Muscle layer of duodenum (tissue), 2 donors: ENCODE data around the gene EMC9.

Source experiments
- H3K27ac ChIP-seq: one replicate; pipeline ENCODE4 v1.7.0; 2013; ENCODE audit warnings: mild to moderate bottlenecking, low read length
- H3K27me3 ChIP-seq: one replicate; pipeline ENCODE4 v1.7.0; 2013; ENCODE audit warnings: low read depth, mild to moderate bottlenecking, control low read depth, low read length
- H3K36me3 ChIP-seq, 2 donors: one replicate each; pipeline ENCODE4 v1.7.0; 2013; ENCODE audit warnings: low read length in 2 of 2, control low read depth in 1 of 2, mild to moderate bottlenecking in 1 of 2; ENCODE audit not compliant: insufficient read depth in 2 of 2, control insufficient read depth in 1 of 2
- H3K4me1 ChIP-seq, 2 donors: one replicate each; pipeline ENCODE4 v1.7.0; 2013; ENCODE audit warnings: low read length in 2 of 2, mild to moderate bottlenecking in 2 of 2, control low read depth in 1 of 2, moderate library complexity in 1 of 2; ENCODE audit not compliant: insufficient read depth in 2 of 2, control insufficient read depth in 1 of 2
- H3K4me3 ChIP-seq, 2 donors: one replicate each; pipeline ENCODE4 v1.7.0; 2013; ENCODE audit warnings: low read length in 2 of 2, low read depth in 1 of 2, mild to moderate bottlenecking in 1 of 2
- H3K9me3 ChIP-seq, 2 donors: one replicate each; pipeline ENCODE4 v1.7.0; 2013; ENCODE audit warnings: low read length in 2 of 2, control low read depth in 1 of 2, mild to moderate bottlenecking in 1 of 2; ENCODE audit not compliant: control insufficient read depth in 1 of 2
- donor health status: healthy.

Gene EMC9

DNA sequence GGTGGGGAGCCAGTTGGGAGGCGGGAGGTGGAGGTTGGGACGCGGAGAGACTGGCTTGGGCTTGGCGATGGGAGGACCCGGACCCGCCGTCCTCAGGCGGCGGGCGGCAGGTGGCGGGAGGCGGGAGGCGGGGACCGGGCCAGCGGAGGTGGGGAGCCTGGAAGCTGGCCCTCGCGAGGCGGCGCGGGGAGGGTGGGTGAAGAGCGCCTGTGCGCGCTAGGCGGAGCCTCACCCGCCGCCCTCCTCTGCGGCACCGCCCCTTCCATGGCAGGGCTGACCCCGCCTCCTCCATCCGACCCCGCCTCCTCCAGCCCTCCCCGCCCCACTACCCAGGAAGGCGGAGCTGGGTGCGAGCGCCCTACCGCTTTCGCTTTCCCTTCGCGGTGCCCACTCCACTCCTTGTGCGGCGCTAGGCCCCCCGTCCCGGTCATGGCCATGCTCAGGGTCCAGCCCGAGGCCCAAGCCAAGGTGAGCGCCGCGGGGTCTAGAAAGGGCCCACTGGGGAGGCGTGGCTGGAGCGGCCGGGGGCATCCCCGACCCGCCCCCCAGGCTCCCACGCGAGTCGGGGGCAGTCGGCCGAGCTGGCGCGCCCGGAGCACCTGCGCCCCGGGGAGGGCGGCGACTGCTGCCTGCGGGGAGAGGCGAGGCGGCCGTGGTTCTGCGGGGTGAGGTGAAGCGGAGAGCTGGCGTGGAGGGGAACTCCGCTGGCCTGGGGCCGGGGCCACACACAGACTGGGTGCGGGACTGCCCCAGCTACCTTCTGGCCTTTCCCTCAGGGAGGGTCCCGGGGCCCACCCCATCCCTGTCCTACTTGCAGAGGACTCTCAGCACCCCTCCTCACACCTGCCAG, 5.3 kb downstream of the EMC9 start, which contains the start of gene PSME1:
Gene PSME1 (plus strand): TSS at position 361 of the 850 bp plus-strand sequence. CDS start 69 bp downstream, at position 430.
- Histone ChIP-seq H3K27me3 (no peaks in the 10 kb centered on the region), H3K4me3 (peak within 1 kb of the TSS; percentile 71 to 96), H3K27ac (peak within 1 kb of the TSS; percentile 81), H3K9me3 (no peaks in the 10 kb centered on the region), H3K36me3 (peaks cover 20 to 22% of the 10 kb centered on the region in 2 donors), H3K4me1 (peaks cover 14 to 45% of the 10 kb centered on the region in 2 donors)

GRCh38 chr14:24135584-24135833, 5.9 kb downstream of the EMC9 start:
- Histone ChIP-seq H3K9me3 (no peaks in the 10 kb centered on the region), H3K4me1 (peaks cover 14 to 41% of the 10 kb centered on the region in 2 donors), H3K27me3 (no peaks in the 10 kb centered on the region), H3K27ac (peak overlapping the region; percentile 72), H3K4me3 (peak overlapping the region; percentile 71 to 96), H3K36me3 (peaks cover 20 to 22% of the 10 kb centered on the region in 2 donors)

- Histone ChIP-seq H3K36me3 (peaks cover 12 to 13% of the 10 kb centered on the region in 2 donors), H3K4me1 (peaks cover 14 to 27% of the 10 kb centered on the region in 2 donors), H3K27ac (no peak overlapping the region), H3K9me3 (no peaks in the 10 kb centered on the region), H3K27me3 (no peaks in the 10 kb centered on the region), H3K4me3 (no peak overlapping the region)
Observed at GRCh38 chr14:24133735-24134134, 7.7 kb downstream of the EMC9 start.

GRCh38 chr14:24132976-24133375, 8.4 kb downstream of the EMC9 start:
- H3K27ac ChIP-seq: no peak overlapping the region
- no peaks in the 10 kb centered on the region for H3K9me3 ChIP-seq
- H3K36me3 ChIP-seq: peaks cover 4 to 7% of the 10 kb centered on the region in 2 donors
- no peaks in the 10 kb centered on the region for H3K27me3 ChIP-seq
- H3K4me3 ChIP-seq: no peak overlapping the region
- peaks cover 14 to 22% of the 10 kb centered on the region in 2 donors for H3K4me1 ChIP-seq

DNA sequence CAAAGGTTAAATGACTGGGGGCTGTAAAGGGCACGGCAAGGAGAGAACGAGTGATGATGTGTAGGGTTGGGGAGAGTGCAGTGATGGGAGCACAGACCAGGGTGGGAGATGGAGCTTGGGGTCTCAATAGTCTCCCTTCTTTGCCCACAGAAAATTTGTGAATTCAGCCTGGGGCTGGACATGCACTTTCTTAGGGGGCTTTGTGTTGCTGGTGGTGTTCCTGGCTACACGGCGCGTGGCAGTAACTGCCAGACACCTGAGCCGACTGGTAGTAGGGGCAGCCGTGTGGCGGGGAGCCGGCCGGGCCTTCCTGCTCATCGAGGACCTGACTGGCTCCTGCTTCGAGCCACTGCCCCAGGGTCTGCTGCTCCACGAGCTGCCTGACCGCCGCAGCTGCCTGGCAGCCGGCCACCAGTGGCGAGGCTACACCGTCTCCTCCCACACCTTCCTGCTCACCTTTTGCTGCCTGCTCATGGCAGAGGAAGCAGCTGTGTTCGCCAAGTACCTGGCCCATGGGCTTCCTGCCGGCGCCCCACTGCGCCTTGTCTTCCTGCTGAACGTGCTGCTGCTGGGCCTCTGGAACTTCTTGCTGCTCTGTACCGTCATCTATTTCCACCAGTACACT, 9.2 kb downstream of the EMC9 start:
- Histone ChIP-seq H3K9me3 (no peaks in the 10 kb centered on the region), H3K27me3 (no peaks in the 10 kb centered on the region), H3K27ac (no peak overlapping the region), H3K4me1 (peaks cover 10 to 14% of the 10 kb centered on the region in 2 donors), H3K36me3 (no peaks in the 10 kb centered on the region), H3K4me3 (no peak overlapping the region)

DNA sequence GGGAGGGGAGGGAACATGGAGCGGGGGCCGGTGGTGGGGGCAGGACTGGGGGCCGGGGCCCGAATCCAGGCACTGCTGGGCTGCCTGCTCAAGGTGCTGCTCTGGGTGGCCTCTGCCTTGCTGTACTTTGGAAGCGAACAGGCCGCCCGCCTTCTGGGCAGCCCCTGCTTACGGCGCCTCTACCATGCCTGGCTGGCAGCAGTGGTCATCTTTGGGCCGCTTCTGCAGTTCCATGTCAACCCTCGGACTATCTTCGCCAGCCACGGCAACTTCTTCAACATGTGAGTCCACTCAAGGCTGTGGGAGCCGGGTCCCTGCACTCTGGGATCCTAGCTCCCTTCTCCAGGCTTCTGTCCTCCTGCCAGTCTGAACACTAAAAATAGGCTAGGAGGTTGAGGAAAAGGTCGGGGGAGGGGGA, 9.8 kb downstream of the EMC9 start:
- no peaks in the 10 kb centered on the region for H3K9me3 ChIP-seq
- no peak overlapping the region for H3K27ac ChIP-seq
- H3K4me1 ChIP-seq: peaks cover 4 to 8% of the 10 kb centered on the region in 2 donors
- H3K4me3 ChIP-seq: no peak overlapping the region
- H3K36me3 ChIP-seq: no peaks in the 10 kb centered on the region
- H3K27me3 ChIP-seq: no peaks in the 10 kb centered on the region

GRCh38 chr14:24130717-24131548, 10.5 kb downstream of the EMC9 start:
- Histone ChIP-seq H3K4me1 (peaks cover 4 to 7% of the 10 kb centered on the region in 2 donors), H3K9me3 (no peaks in the 10 kb centered on the region), H3K36me3 (no peaks in the 10 kb centered on the region), H3K4me3 (no peak overlapping the region), H3K27ac (no peak overlapping the region), H3K27me3 (no peaks in the 10 kb centered on the region)

- no peak within 1 kb of the TSS for H3K4me3 ChIP-seq
- no peaks in the 10 kb centered on the region for H3K36me3 ChIP-seq
- no peaks in the 10 kb centered on the region for H3K9me3 ChIP-seq
- no peak within 1 kb of the TSS for H3K27ac ChIP-seq
- peaks cover 2 to 4% of the 10 kb centered on the region in 2 donors for H3K4me1 ChIP-seq
- H3K27me3 ChIP-seq: no peaks in the 10 kb centered on the region
Observed at GRCh38 chr14:24130380-24130716, 11.0 kb downstream of the EMC9 start, which contains the start of gene FITM1. Gene FITM1, plus strand, starts transcription at chr14:24130659. Its CDS starts 905 bp downstream, at chr14:24131564.

DNA sequence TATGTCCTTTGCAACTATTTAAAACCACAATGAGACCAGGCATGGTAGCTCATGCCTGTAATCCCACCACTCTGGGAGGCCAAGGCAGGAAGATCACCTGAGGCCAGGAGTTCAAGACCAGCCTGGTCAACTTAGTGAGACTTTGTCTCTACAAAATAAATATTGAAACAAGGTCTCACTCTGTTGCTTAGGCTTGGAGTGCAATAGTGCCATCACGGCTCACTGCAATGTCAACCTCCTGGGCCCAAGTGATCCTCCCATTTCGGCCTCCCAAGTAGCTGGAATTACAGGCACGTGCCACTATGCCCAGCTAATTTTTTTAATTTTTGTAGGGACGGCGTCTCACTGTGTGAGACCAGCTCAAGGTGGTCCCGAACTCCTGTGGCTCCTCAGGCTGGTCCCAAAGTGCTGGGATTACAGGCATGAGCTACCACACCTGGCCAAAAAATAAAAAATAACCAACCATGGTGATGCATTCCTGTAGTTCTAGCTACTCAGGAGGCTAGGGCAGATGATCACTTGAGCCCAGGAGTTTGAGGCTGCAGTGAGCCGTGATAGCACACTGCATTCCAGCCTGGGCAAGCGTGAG, 11.9 kb downstream of the EMC9 start:
- H3K27ac ChIP-seq: no peak overlapping the region
- H3K36me3 ChIP-seq: peaks cover 0 to 1% of the 10 kb centered on the region in 2 donors
- H3K27me3 ChIP-seq: no peaks in the 10 kb centered on the region
- peaks cover 0 to 3% of the 10 kb centered on the region in 2 donors for H3K4me1 ChIP-seq
- no peak overlapping the region for H3K4me3 ChIP-seq
- no peaks in the 10 kb centered on the region for H3K9me3 ChIP-seq

- H3K27me3 ChIP-seq: no peaks in the 10 kb centered on the region
- no peak overlapping the region for H3K4me3 ChIP-seq
- H3K27ac ChIP-seq: no peak overlapping the region
- H3K4me1 ChIP-seq: peaks cover 0 to 3% of the 10 kb centered on the region in 2 donors
- H3K9me3 ChIP-seq: no peaks in the 10 kb centered on the region
- peaks cover 14 to 19% of the 10 kb centered on the region in 2 donors for H3K36me3 ChIP-seq
Observed at GRCh38 chr14:24127673-24128072, 13.7 kb downstream of the EMC9 start.

DNA sequence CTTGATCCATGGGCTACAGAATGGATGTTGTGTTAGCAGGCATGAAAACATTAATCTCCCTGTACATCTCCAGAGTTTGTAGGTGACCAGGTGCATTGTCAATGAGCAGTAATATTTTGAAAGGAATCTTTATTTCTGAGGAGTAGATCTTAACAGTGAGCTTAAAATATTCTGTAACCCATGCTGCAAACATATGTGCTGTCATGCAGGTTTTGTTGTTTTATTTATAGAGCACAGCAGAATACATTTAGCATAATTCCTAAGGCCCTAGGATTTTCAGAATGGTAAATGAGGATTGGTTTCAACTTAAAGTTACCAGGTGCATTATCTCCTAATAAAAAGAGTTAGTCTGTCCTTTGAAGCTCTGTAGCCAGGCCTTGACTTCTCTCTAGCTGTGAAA, 14.5 kb downstream of the EMC9 start:
- H3K36me3 ChIP-seq: peaks cover 17 to 25% of the 10 kb centered on the region in 2 donors
- no peaks in the 10 kb centered on the region for H3K9me3 ChIP-seq
- H3K27ac ChIP-seq: no peak overlapping the region
- H3K4me3 ChIP-seq: no peak overlapping the region
- no peaks in the 10 kb centered on the region for H3K27me3 ChIP-seq
- H3K4me1 ChIP-seq: peaks cover 0 to 3% of the 10 kb centered on the region in 2 donors
